ENCODE results near the gene GLT6D1. TPM values are rescaled to one million over a fixed set of nuclear protein-coding genes. Genes with fewer than 3 reads are reported as not detected.
"Not testable (repeated sequence)": the region's sequence is repeated elsewhere in the genome, so short reads cannot be mapped to it uniquely, and the experiment has no call there.

Gene GLT6D1
- total RNA-seq, 1 donor = not detected

DNA sequence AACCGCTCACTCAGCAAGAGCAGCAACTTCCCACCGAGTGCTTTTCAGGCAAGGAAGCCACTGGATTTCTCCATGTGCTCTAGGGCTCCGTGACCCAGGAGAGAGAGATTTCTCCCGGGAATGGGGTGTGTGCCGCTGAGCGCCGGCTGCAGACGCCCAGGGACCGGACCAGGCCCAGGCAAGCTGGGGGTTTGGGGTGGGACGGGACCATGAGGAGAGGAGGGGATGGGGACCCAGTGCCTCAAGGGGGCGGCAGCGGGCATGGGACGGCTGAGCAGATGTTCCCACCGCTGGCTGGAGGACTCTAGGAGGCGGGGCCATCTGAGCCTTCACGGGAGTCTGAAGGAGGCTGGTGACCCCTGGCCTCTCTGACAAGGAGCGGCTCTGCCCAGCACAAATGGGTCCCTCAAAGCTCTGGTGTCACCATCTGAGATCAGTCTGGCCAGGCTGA is 32.3 kb upstream of the GLT6D1 start:
- TF ChIP-seq, protein P1, sequence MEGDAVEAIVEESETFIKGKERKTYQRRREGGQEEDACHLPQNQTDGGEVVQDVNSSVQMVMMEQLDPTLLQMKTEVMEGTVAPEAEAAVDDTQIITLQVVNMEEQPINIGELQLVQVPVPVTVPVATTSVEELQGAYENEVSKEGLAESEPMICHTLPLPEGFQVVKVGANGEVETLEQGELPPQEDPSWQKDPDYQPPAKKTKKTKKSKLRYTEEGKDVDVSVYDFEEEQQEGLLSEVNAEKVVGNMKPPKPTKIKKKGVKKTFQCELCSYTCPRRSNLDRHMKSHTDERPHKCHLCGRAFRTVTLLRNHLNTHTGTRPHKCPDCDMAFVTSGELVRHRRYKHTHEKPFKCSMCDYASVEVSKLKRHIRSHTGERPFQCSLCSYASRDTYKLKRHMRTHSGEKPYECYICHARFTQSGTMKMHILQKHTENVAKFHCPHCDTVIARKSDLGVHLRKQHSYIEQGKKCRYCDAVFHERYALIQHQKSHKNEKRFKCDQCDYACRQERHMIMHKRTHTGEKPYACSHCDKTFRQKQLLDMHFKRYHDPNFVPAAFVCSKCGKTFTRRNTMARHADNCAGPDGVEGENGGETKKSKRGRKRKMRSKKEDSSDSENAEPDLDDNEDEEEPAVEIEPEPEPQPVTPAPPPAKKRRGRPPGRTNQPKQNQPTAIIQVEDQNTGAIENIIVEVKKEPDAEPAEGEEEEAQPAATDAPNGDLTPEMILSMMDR (IDR thresholded peaks at IDR 0.05; ENCODE audit: insufficient read depth, low read length) = no peak
- DNase-seq (ENCODE audit: low read depth) = no peak
- no peak overlapping the region for H3K4me3 ChIP-seq (ENCODE audit: low read depth, low read length)

DNA sequence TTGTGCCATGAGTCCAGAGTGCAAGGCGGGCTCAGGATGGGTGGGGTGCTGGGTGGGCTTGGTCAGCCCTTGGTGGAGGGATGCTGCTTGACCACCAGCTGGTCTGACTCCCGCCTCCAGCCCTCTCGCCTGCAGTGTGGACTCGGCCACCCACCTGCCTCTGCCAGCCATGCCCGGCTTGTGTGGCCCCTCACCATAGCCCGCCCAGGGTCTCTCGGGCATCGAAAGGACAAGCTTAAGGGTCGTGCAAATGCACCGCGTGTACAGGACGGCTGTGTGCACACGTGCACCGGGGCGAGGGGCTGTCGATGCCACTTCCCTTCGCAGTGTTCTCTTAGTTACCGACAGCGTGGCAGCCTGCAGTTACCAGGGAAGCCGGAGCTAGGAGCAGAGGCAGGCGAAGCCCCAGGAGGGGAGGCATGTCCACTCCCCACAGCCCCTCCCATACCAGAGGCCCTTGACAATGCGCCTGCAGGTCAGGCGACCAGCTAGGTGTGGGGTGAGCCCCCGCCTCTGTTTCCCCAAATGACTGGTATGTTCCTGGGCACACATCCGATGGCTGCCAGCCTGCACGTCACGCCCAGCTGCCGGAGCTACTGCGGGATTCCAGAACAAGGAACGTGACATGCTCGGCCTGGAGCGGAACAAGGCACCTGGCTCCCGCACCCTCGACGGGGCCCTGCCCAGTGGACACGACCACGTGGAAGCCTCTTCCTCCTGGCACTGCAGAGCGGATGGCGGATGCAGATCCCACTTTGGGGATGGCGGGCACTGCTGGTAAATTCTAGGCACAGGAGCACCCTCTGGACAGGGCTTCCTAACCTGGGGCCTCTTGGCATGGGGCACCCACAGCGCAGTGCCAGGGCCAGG is 31.6 kb upstream of the GLT6D1 start:
- no peak overlapping the region for H3K4me3 ChIP-seq (ENCODE audit: low read depth, low read length)
- TF ChIP-seq, protein P1 (IDR thresholded peaks at IDR 0.05; ENCODE audit: insufficient read depth, low read length) = no peak
- DNase-seq (ENCODE audit: low read depth) = no peak

DNA sequence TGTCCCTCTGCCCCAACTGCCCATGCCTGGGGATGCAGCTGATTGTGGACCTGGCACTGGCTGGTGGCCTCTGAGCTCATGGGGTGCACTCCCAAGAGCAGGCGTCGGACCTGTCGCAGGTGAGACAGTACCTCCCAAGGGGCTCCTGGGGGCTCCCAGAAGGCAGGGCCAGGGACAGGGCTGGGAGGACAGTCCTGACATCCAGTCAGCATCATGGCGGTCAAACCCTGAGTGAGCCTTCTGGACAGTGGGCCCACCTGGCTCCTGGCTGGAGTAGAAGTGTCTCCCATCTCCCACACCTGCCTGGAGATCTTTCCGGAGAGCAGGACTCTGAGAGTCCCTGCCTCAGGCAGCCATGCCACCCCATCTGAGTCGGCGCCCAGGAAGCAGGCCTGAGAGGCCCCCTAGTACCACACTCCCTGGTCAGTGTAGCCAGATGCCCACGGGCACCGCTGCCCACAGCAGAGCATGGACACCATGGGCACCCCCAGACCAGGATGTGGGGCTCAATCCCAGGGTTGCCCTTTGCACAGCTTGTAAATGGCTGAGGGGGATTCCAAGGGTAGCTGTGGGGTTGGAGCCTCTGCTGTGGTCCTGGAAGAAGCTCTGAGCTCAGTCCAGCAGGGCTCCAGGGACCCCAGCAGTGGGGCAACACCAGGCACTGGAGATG is 30.4 kb upstream of the GLT6D1 start:
- H3K4me3 ChIP-seq (ENCODE audit: low read depth, low read length) = no peak overlapping the region
- TF ChIP-seq, protein P1 (IDR thresholded peaks at IDR 0.05; ENCODE audit: insufficient read depth, low read length) = no peak
- no peak for DNase-seq (ENCODE audit: low read depth)

DNA sequence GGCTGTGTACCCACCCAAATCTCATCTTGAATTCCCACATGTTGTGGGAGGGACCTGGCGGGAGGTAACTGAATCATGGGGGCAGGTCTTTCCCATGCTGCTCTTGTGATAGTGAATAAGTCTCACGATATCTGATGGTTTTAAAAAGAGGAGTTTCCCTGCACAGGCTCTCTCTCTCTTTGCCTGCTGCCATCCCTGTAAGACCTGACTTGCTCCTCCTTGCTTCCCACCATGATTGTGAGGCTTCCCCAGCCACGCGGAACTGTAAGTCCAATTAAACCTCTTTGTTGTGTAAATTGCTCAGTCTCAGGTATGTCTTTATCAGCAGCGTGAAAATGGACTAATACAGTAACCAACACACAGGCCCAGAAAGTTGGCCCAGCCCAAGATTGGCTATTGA is 29.7 kb upstream of the GLT6D1 start:
- H3K4me3 ChIP-seq (ENCODE audit: low read depth, low read length) = not testable (repeated sequence)

DNA sequence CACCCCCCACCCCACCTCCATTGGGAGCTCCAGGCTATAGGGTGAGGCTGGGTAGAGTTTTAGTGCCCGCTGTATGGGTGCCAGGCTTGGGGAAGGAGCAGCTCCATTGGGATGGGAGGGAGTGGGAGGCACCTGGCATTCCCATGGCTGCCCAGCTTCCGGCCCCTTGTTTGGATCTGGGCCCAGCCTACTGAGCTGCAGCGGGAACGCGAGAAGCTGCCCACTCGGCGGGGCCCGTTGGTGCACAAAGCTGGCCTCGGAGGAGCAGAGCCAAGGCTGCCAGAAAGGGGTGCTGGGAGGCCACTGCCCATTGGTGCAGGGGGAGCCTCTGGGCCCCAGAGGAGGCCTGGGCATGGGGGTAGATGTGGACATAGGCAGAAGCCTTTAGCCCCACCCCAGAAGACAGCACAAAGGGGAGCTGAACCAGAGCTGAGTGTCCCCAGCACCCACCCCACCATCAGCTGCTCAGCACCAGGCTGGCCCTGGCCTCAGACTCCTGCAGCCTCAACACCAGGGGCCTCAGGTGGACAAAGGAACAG is 28.2 kb upstream of the GLT6D1 start:
- no peak for DNase-seq (ENCODE audit: low read depth)
- TF ChIP-seq, protein P1 (IDR thresholded peaks at IDR 0.05; ENCODE audit: insufficient read depth, low read length) = no peak

More for the DNA sequence above, 29.7 kb upstream of the GLT6D1 start:
- DNase-seq (ENCODE audit: low read depth) = not testable (repeated sequence)

DNA sequence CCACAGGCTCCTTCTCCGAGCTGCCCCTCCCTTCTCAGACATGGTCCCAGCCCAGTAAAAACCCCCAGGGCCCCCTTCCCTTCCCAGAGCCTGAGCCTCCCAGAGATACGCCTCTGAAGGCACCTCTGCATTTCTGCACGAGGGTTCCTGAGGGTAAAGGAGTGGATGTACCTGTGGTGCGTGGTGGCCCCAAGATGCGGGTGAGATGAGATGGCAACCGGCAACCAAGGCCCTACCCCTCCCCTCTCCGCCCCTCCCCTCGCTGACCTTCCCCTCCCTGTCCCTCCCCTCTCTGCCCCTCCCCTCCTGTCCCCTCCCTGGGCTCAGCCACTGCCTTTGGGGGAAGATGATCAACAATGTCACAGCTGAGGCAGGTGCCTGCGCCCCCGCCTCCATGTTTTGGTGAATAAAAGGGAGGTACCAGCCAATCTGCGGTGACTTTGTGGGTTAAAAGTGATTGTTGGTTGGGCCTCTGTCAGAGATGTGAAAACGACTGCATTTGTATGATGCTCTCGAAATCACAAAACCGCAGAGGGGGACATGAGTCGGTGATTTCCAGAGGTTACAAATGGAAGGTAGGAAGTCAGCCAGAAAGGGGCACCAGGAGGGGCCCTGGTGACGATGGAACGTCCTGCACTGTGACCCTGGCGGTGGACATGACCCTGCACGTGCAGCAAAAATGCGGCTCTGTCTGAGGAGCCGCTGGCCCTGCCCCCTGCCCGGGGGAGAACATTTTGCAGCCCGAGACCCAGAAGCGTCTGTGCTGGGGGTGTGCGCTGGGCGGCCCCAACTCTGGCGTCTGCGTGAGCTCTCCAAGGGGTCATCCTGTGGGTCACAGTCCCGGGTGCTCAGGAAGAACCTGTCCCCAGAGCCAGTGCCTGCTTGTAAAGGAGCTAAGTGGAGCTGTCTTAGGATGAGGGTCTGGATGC is 27.5 kb upstream of the GLT6D1 start:
- TF ChIP-seq, protein P1 (IDR thresholded peaks at IDR 0.05; ENCODE audit: insufficient read depth, low read length) = no peak
- DNase-seq (ENCODE audit: low read depth) = no peak
- no peak overlapping the region for H3K4me3 ChIP-seq (ENCODE audit: low read depth, low read length)

More for the DNA sequence above, 28.2 kb upstream of the GLT6D1 start:
- no peak overlapping the region for H3K4me3 ChIP-seq (ENCODE audit: low read depth, low read length)

All from fibroblast of the aortic adventitia (primary cell).